Kidney (tissue), 14 donors: ENCODE results near the gene SLC13A2. TPM values are rescaled to one million over a fixed set of nuclear protein-coding genes. Genes with fewer than 3 reads are reported as not detected.

Source experiments
- DNase-seq, 5 donors: peaks; one replicate each; pipeline ENCODE4 v3.0.0-alpha.2; 2013 to 2020
- FAIRE-seq: peaks from 2 replicates; lab custom pipeline; 2012; peaks lifted over from hg19 to GRCh38; lab: Jason Lieb, UNC
- H3K27ac ChIP-seq, 2 donors: one replicate each; pipeline ENCODE4 v1.7.0; 2013; ENCODE audit warnings: low read depth in 2 of 2, low read length in 2 of 2, inconsistent platforms in 1 of 2
- H3K27me3 ChIP-seq: one replicate; pipeline ENCODE4 v1.7.1; 2013; ENCODE audit warnings: low read length, inconsistent platforms; ENCODE audit not compliant: control insufficient read depth, insufficient read depth
- H3K36me3 ChIP-seq, 3 donors: one replicate each; pipeline versions ENCODE4 v1.7.0 to v1.7.1; 2013; ENCODE audit warnings: low read length in 3 of 3, control low read depth in 1 of 3, inconsistent platforms in 1 of 3; ENCODE audit not compliant: insufficient read depth in 3 of 3, control insufficient read depth in 2 of 3
- H3K4me1 ChIP-seq, 3 donors: one replicate each; pipeline versions ENCODE4 v1.7.0 to v1.7.1; 2013; ENCODE audit warnings: low read length in 3 of 3, inconsistent platforms in 1 of 3, low read depth in 1 of 3; ENCODE audit not compliant: control insufficient read depth in 2 of 3, insufficient read depth in 2 of 3
- H3K4me3 ChIP-seq, 3 donors: one replicate each; pipeline versions ENCODE4 v1.7.0 to v1.8.1; 2013; ENCODE audit warnings: low read length in 3 of 3, control low read depth in 1 of 3, inconsistent platforms in 1 of 3
- H3K9ac ChIP-seq, 3 donors: one replicate each; pipeline versions ENCODE4 v1.7.0 to v1.7.1; 2013; ENCODE audit warnings: low read length in 3 of 3, control low read depth in 1 of 3, inconsistent platforms in 1 of 3
- H3K9me3 ChIP-seq, 3 donors: one replicate each; pipeline versions ENCODE4 v1.7.0 to v1.7.1; 2013; ENCODE audit warnings: low read length in 3 of 3, control low read depth in 1 of 3, inconsistent platforms in 1 of 3; ENCODE audit not compliant: control insufficient read depth in 2 of 3, insufficient read depth in 1 of 3
- CTCF ChIP-seq: IDR thresholded peaks from 3 replicates; pipeline ENCODE4 v1.5.1; 2012; ENCODE audit warnings: mild to moderate bottlenecking, moderate library complexity, borderline replicate concordance; ENCODE audit not compliant: insufficient read depth; ENCODE audit errors: extremely low read depth
- intact Hi-C: fragments of 100-400 bp; cut with DNase I; formaldehyde crosslinking; loops from one replicate; pipeline ENCODE4 v1.11.1; 2022
- polyA plus RNA-seq: library from polyadenylated mRNA; stranded (reverse); fragments of 350-450 nt; fragmentation: Illumina TruSeq; extraction: RNeasy Lipid Tissue Mini Kit (QIAGEN cat#74804); gene quantifications from one replicate; pipeline ENCODE4 v1.2.3, GENCODE V29; 2014; ENCODE audit warnings: low read depth, low replicate concordance; ENCODE audit not compliant: insufficient read depth
- total RNA-seq: library from RNA; stranded (reverse); fragmentation: NEBNext Ultra II Directional; extraction: Animal tissue kit (Norgen Biotek cat#: 25700); gene quantifications from one replicate; pipeline ENCODE4 v1.2.1, GENCODE V29; 2021
- donor health status: control.
- donor health status: control.
- donor health status: control.
- donor health status: control.
- donor health status: control.
- donor health status: DM: yes; HTN: yes; CAD: no.
- donor health status: Normal renal cell carcinoma (clear cell type).

SLC13A2 gene
- total and polyA plus RNA-seq, 2 donors from 2014 or later = 1.1 to 69.0 TPM

- H3K4me3 ChIP-seq = no peak overlapping the region
- H3K36me3 ChIP-seq = no peaks in the 10 kb centered on the region
- no peak overlapping the region for H3K27ac ChIP-seq
- FAIRE-seq (no peak), DNase-seq (no peak)
- no peak overlapping the region for H3K9ac ChIP-seq
- no peak for TF ChIP-seq CTCF
- H3K4me1 ChIP-seq = peaks cover 0 to 3% (median 0%) of the 10 kb centered on the region in 3 donors
- intact Hi-C loops = no loop called here
- H3K27me3 ChIP-seq = no peaks in the 10 kb centered on the region
- H3K9me3 ChIP-seq = no peaks in the 10 kb centered on the region
These were observed 4.7 kb upstream of the SLC13A2 start for GRCh38 chr17:28468781-28469180.

- intact Hi-C loops = no loop called here
- DNase-seq = no peak
- no peak for FAIRE-seq
These were observed 4.1 kb upstream of the SLC13A2 start for GRCh38 chr17:28469376-28469775.

GRCh38 chr17:28470266-28470913, 3.1 kb upstream of the SLC13A2 start:
- H3K9ac ChIP-seq = no peak overlapping the region
- H3K27me3 ChIP-seq = no peaks in the 10 kb centered on the region
- H3K4me1 ChIP-seq = peaks cover 0 to 3% (median 0%) of the 10 kb centered on the region in 3 donors
- H3K4me3 ChIP-seq = no peak overlapping the region
- H3K9me3 ChIP-seq = no peaks in the 10 kb centered on the region
- no peak overlapping the region for H3K27ac ChIP-seq
- FAIRE-seq (no peak), DNase-seq (no peak)
- intact Hi-C loops = no loop called here
- no peaks in the 10 kb centered on the region for H3K36me3 ChIP-seq
- TF ChIP-seq CTCF = no peak

More at GRCh38 chr17:28469376-28469775, 4.1 kb upstream of the SLC13A2 start:
- Histone ChIP-seq H3K27me3 (no peaks in the 10 kb centered on the region), H3K4me1 (peaks cover 0 to 3% (median 0%) of the 10 kb centered on the region in 3 donors), H3K9ac (no peak overlapping the region), H3K36me3 (no peaks in the 10 kb centered on the region), H3K9me3 (no peaks in the 10 kb centered on the region), H3K27ac (no peak overlapping the region), H3K4me3 (no peak overlapping the region)
- no peak for TF ChIP-seq CTCF

- DNase-seq (no peak), FAIRE-seq (no peak)
- Histone ChIP-seq H3K4me3 (no peak overlapping the region), H3K9ac (no peak overlapping the region), H3K4me1 (peaks cover 0 to 3% (median 0%) of the 10 kb centered on the region in 3 donors), H3K27ac (no peak overlapping the region), H3K27me3 (no peaks in the 10 kb centered on the region), H3K9me3 (no peaks in the 10 kb centered on the region), H3K36me3 (no peaks in the 10 kb centered on the region)
- intact Hi-C loops = no loop called here
- no peak for TF ChIP-seq CTCF
These were observed 2.5 kb upstream of the SLC13A2 start for GRCh38 chr17:28470914-28471366.
